HCT116 (cell line): ENCODE data around the gene POLK. TPM values are rescaled to one million over a fixed set of nuclear protein-coding genes. Genes with fewer than 3 reads are reported as not detected.

ENCODE experiments used
- ATAC-seq: fragments of 200-7000 bp; cut with Tn5 transposase; 2 replicates; pipeline ENCODE4 v1.9.1; 2020; ENCODE audit warnings: mild to moderate bottlenecking, moderate library complexity
- BruUV-seq: library from RNA; stranded (reverse); fragments of 400-500 nt; replicated peaks from 2 replicates; lab custom pipeline; 2021; lab: Mats Ljungman, UMichigan
- CTCF ChIA-PET: fragments of 300-600 bp; sonication (Branson Sonifier 250); formaldehyde crosslinking; loops from one replicate; lab custom pipeline; 2021; ENCODE audit warnings: antibody characterized with exemption; lab: Charles Lee
- POLR2A ChIA-PET: fragments of 300-600, 350-600 bp; sonication (Branson Sonifier 250); formaldehyde crosslinking; loops from one replicate; lab custom pipeline; 2021; ENCODE audit warnings: antibody characterized with exemption; lab: Charles Lee
- RAD21 ChIA-PET, 2 experiments: fragments of 300-600 bp; sonication (Branson Sonifier 250); formaldehyde crosslinking; loops; one replicate each; lab custom pipeline; 2023; ENCODE audit warnings: low total read pairs in 2 of 2; ENCODE audit not compliant: uncharacterized antibody in 2 of 2, unreplicated experiment in 2 of 2, low non-redundant PET in 1 of 2; lab: Charles Lee
- DNase-seq: peaks from one replicate; pipeline ENCODE4 v3.0.0-alpha.2; 2010; ENCODE audit warnings: low read depth, low spot score
- H2AFZ ChIP-seq: fragments of 200-600 bp; shearing (Covaris generic), sonication (generic); 2 replicates; pipeline ENCODE4 v1.6.1; 2017; ENCODE audit warnings: low read depth, mixed run types, mixed read lengths, antibody characterized with exemption, low read length; ENCODE audit not compliant: poor library complexity, severe bottlenecking
- H3K27ac ChIP-seq: 2 replicates; pipeline ENCODE4 v1.5.1; 2012; ENCODE audit warnings: low read depth, low read length
- H3K27me3 ChIP-seq: fragments of 200-600 bp; sonication (generic); 2 replicates; pipeline ENCODE4 v1.6.1; 2016; ENCODE audit warnings: mixed run types, low read length, mixed read lengths; ENCODE audit not compliant: insufficient read depth
- H3K36me3 ChIP-seq, 2 experiments: fragments of 200-500 bp in 1 of 2; fragments of 200-600 bp in 1 of 2; sonication (Bioruptor generic) in 1 of 2; sonication (generic) in 1 of 2; 2 replicates each; pipeline versions ENCODE4 v1.5.1 to v1.6.1; 2014 to 2016; ENCODE audit warnings: low read length in 2 of 2, inconsistent platforms in 1 of 2, mixed read lengths in 1 of 2, mixed run types in 1 of 2; ENCODE audit not compliant: insufficient read depth in 2 of 2, control insufficient read depth in 1 of 2
- H3K4me1 ChIP-seq, 2 experiments: fragments of 200-600 bp in 1 of 2; sonication (generic) in 1 of 2; 2 replicates each; pipeline versions ENCODE4 v1.5.1 to v1.6.1; 2012 to 2017; ENCODE audit warnings: low read length in 2 of 2, inconsistent platforms in 1 of 2, mild to moderate bottlenecking in 1 of 2, mixed read lengths in 1 of 2, mixed run types in 1 of 2, moderate library complexity in 1 of 2; ENCODE audit not compliant: insufficient read depth in 2 of 2, control insufficient read depth in 1 of 2
- H3K4me2 ChIP-seq: fragments of 200-600 bp; sonication (generic); 2 replicates; pipeline ENCODE4 v1.6.1; 2017; ENCODE audit warnings: mixed run types, low read length, mixed read lengths
- H3K4me3 ChIP-seq, 2 experiments: fragments of 200-600 bp in 1 of 2; sonication (generic) in 1 of 2; replicated peaks in 1 of 2; 2 replicates each; pipeline ENCODE4 v1.5.1; 2011 to 2016; ENCODE audit warnings: low read length in 2 of 2, control low read depth in 1 of 2, low read depth in 1 of 2, mild to moderate bottlenecking in 1 of 2, mixed read lengths in 1 of 2, mixed run types in 1 of 2
- H3K79me2 ChIP-seq: fragments of 200-600 bp; sonication (generic); 2 replicates; pipeline ENCODE4 v1.6.1; 2017; ENCODE audit warnings: mild to moderate bottlenecking, mixed run types, low read length, moderate library complexity, mixed read lengths; ENCODE audit not compliant: insufficient read depth
- H3K9ac ChIP-seq: fragments of 200-600 bp; sonication (generic); 2 replicates; pipeline ENCODE4 v1.6.1; 2016; ENCODE audit warnings: low read length, mixed read lengths
- H3K9me2 ChIP-seq: fragments of 200-600 bp; sonication (generic), shearing (Covaris generic); 2 replicates; pipeline ENCODE4 v1.6.1; 2017; ENCODE audit warnings: mixed run types, mild to moderate bottlenecking, moderate library complexity; ENCODE audit not compliant: insufficient read depth
- H3K9me3 ChIP-seq, 2 experiments: fragments of 200-500 bp in 1 of 2; fragments of 200-600 bp in 1 of 2; sonication (Bioruptor generic) in 1 of 2; sonication (generic) in 1 of 2; 2 replicates each; pipeline ENCODE4 v1.6.1; 2014 to 2017; ENCODE audit warnings: low read length in 2 of 2, mixed read lengths in 2 of 2, inconsistent platforms in 1 of 2, low read depth in 1 of 2, mild to moderate bottlenecking in 1 of 2, mixed run types in 1 of 2, moderate library complexity in 1 of 2; ENCODE audit not compliant: control insufficient read depth in 1 of 2, insufficient read depth in 1 of 2
- H4K20me1 ChIP-seq: fragments of 200-600 bp; sonication (generic), shearing (Covaris generic); 2 replicates; pipeline ENCODE4 v1.6.1; 2017; ENCODE audit warnings: mixed run types, mild to moderate bottlenecking, moderate library complexity; ENCODE audit not compliant: insufficient read depth
- CEBPB ChIP-seq: IDR thresholded peaks from 2 replicates; pipeline ENCODE4 v1.6.1; 2012; ENCODE audit warnings: low read depth
- intact Hi-C: fragments of 100-400 bp; cut with micrococcal nuclease; formaldehyde crosslinking; loops from 2 replicates; pipeline ENCODE4 v1.10.0; 2022
- total RNA-seq: library from RNA; stranded (reverse); gene quantifications from one replicate; pipeline ENCODE4 v1.2.1, GENCODE V29; 2021; ENCODE audit not compliant: unreplicated experiment
- TF ChIP-seq, protein P1 (sequence below): IDR thresholded peaks from 2 replicates; pipeline ENCODE4 v1.6.1; 2012; ENCODE audit warnings: low read depth
- TF ChIP-seq, protein P2 (sequence below): IDR thresholded peaks from 2 replicates; pipeline ENCODE4 v1.6.1; 2012
- TF ChIP-seq, protein P3 (sequence below): IDR thresholded peaks from 2 replicates; pipeline ENCODE4 v1.6.1; 2012
- TF ChIP-seq, protein P4 (sequence below): IDR thresholded peaks from 2 replicates; pipeline ENCODE4 v1.6.1; 2011; ENCODE audit warnings: mild to moderate bottlenecking, low read length, moderate library complexity; ENCODE audit not compliant: insufficient replicate concordance; ENCODE audit errors: extremely low read depth

Gene POLK
- total RNA-seq, 1 experiment from 2014 or later = 17.3 TPM

DNA sequence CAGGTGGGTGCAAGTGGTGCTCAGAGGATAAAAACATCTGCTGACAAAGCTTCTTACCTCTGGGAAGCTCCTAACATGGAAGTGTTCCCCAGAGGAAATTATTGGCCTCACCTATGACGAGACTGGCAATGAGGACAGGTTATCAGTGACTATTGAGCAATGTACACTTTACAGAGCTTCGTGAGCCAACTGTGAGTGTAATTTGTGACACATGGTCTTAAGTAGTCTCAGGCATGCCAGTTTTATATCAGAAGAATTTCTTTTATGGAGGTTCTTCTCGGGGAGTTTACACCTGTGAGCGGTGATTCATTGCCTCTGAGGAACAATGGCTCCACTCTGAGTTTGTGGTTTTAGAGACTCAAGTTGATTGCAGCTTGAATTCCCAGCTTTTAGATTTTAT is 110.9 kb downstream of the POLK start:
- Histone ChIP-seq H3K36me3 (no peaks in the 10 kb centered on the region), H4K20me1 (no peaks in the 10 kb centered on the region), H3K4me2 (no peak overlapping the region), H3K9me2 (no peaks in the 10 kb centered on the region), H3K79me2 (no peaks in the 10 kb centered on the region), H3K9ac (no peak overlapping the region), H3K4me3 (no peak overlapping the region), H3K4me1 (no peaks in the 10 kb centered on the region), H3K9me3 (no peaks in the 10 kb centered on the region), H3K27me3 (no peaks in the 10 kb centered on the region), H2AFZ (no peak overlapping the region), H3K27ac (no peak overlapping the region)
- intact Hi-C loops = no loop called here
- ATAC-seq (peak; percentile 53), DNase-seq (peak; percentile 16)
- ChIA-PET RAD21 (no interaction called here), CTCF (no interaction called here), POLR2A (no interaction called here)
- BruUV-seq = no TSS peak
- TF ChIP-seq, protein P1, sequence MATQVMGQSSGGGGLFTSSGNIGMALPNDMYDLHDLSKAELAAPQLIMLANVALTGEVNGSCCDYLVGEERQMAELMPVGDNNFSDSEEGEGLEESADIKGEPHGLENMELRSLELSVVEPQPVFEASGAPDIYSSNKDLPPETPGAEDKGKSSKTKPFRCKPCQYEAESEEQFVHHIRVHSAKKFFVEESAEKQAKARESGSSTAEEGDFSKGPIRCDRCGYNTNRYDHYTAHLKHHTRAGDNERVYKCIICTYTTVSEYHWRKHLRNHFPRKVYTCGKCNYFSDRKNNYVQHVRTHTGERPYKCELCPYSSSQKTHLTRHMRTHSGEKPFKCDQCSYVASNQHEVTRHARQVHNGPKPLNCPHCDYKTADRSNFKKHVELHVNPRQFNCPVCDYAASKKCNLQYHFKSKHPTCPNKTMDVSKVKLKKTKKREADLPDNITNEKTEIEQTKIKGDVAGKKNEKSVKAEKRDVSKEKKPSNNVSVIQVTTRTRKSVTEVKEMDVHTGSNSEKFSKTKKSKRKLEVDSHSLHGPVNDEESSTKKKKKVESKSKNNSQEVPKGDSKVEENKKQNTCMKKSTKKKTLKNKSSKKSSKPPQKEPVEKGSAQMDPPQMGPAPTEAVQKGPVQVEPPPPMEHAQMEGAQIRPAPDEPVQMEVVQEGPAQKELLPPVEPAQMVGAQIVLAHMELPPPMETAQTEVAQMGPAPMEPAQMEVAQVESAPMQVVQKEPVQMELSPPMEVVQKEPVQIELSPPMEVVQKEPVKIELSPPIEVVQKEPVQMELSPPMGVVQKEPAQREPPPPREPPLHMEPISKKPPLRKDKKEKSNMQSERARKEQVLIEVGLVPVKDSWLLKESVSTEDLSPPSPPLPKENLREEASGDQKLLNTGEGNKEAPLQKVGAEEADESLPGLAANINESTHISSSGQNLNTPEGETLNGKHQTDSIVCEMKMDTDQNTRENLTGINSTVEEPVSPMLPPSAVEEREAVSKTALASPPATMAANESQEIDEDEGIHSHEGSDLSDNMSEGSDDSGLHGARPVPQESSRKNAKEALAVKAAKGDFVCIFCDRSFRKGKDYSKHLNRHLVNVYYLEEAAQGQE = no peak
- TF ChIP-seq, protein P2, sequence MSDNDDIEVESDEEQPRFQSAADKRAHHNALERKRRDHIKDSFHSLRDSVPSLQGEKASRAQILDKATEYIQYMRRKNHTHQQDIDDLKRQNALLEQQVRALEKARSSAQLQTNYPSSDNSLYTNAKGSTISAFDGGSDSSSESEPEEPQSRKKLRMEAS = 0 out of 2 replicates have a peak, but pooled peaks have one; percentile 23
- TF ChIP-seq CEBPB = peak; percentile 35; the same call in 1 of the 2 replicates

DNA sequence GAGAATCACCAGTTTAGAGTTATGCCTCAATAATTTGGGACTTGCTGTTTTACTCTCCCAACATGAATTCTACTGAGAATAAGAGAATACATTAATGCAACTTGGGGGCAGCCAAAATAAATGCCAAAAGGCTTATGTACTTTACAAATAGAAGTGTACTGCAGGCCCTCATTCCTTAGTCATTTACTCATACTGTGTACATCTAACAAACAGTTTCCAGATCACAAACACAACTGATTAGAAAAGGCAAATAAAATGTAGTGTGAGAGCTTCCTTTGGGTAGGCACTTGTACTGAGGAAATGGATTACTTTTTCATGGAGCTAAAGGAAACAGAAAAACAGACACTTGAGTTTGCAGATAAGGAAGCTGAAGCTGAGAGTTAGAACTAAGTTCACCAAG is 112.2 kb downstream of the POLK start:
- H3K9ac ChIP-seq = no peak overlapping the region
- intact Hi-C loops = no loop called here
- ATAC-seq (no peak), DNase-seq (no peak)
- H3K4me3 ChIP-seq = no peak overlapping the region
- H3K79me2 ChIP-seq = no peaks in the 10 kb centered on the region
- H3K27me3 ChIP-seq = no peaks in the 10 kb centered on the region
- H3K36me3 ChIP-seq = no peaks in the 10 kb centered on the region
- H3K27ac ChIP-seq = no peak overlapping the region
- no peak overlapping the region for H3K4me2 ChIP-seq
- ChIA-PET CTCF (no interaction called here), POLR2A (no interaction called here), RAD21 (no interaction called here)
- H2AFZ ChIP-seq = no peak overlapping the region
- no TSS peak for BruUV-seq
- H3K9me3 ChIP-seq = no peaks in the 10 kb centered on the region
- no peaks in the 10 kb centered on the region for H4K20me1 ChIP-seq
- TF ChIP-seq, protein P3, sequence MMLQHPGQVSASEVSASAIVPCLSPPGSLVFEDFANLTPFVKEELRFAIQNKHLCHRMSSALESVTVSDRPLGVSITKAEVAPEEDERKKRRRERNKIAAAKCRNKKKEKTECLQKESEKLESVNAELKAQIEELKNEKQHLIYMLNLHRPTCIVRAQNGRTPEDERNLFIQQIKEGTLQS = no peak
- TF ChIP-seq, protein P4, sequence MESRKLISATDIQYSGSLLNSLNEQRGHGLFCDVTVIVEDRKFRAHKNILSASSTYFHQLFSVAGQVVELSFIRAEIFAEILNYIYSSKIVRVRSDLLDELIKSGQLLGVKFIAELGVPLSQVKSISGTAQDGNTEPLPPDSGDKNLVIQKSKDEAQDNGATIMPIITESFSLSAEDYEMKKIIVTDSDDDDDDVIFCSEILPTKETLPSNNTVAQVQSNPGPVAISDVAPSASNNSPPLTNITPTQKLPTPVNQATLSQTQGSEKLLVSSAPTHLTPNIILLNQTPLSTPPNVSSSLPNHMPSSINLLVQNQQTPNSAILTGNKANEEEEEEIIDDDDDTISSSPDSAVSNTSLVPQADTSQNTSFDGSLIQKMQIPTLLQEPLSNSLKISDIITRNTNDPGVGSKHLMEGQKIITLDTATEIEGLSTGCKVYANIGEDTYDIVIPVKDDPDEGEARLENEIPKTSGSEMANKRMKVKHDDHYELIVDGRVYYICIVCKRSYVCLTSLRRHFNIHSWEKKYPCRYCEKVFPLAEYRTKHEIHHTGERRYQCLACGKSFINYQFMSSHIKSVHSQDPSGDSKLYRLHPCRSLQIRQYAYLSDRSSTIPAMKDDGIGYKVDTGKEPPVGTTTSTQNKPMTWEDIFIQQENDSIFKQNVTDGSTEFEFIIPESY = no peak
- no peaks in the 10 kb centered on the region for H3K4me1 ChIP-seq
- no peaks in the 10 kb centered on the region for H3K9me2 ChIP-seq
